Activated CD4-positive, alpha-beta memory T cell treated with anti-CD3 and anti-CD28 coated beads, Interleukin-2, amount 10 ng/mL, durations not matched to agents 7 days and 5 days (primary cell): ENCODE measurements around the gene POMC. TPM values are rescaled to one million over a fixed set of nuclear protein-coding genes. Genes with fewer than 3 reads are reported as not detected.

Source experiments
- CTCF ChIA-PET: fragments of 350-600 bp; sonication (Branson Sonifier 250); formaldehyde crosslinking; loops from one replicate; lab custom pipeline; 2021; ENCODE audit warnings: antibody characterized with exemption, inconsistent platforms; lab: Charles Lee
- POLR2A ChIA-PET: fragments of 350-600 bp; sonication (Branson Sonifier 250); formaldehyde crosslinking; loops from one replicate; lab custom pipeline; 2021; ENCODE audit warnings: antibody characterized with exemption; lab: Charles Lee
- DNase-seq: peaks from one replicate; pipeline ENCODE4 v3.0.0-alpha.2; 2020
- H3K27ac Mint-ChIP-seq: one replicate; pipeline ENCODE4 v1.8.0; 2021; ENCODE audit warnings: mild to moderate bottlenecking, mixed read lengths
- H3K27me3 Mint-ChIP-seq: one replicate; pipeline ENCODE4 v1.8.0; 2021; ENCODE audit warnings: mixed read lengths
- H3K36me3 Mint-ChIP-seq: one replicate; pipeline ENCODE4 v1.8.0; 2021; ENCODE audit warnings: low read depth, mixed read lengths
- H3K4me1 Mint-ChIP-seq: one replicate; pipeline ENCODE4 v1.8.0; 2021; ENCODE audit warnings: mixed read lengths
- H3K4me3 Mint-ChIP-seq: one replicate; pipeline ENCODE4 v1.8.0; 2021; ENCODE audit warnings: mild to moderate bottlenecking, mixed read lengths
- H3K9me3 Mint-ChIP-seq: one replicate; pipeline ENCODE4 v1.8.0; 2021; ENCODE audit warnings: mixed read lengths
- total RNA-seq, 2 experiments: library from RNA; stranded (reverse); gene quantifications; one replicate each; pipeline ENCODE4 v1.2.3, GENCODE V29; 2021

The POMC gene
- total RNA-seq, 2 experiments from 2014 or later: 2.7 to 3.0 TPM

DNA sequence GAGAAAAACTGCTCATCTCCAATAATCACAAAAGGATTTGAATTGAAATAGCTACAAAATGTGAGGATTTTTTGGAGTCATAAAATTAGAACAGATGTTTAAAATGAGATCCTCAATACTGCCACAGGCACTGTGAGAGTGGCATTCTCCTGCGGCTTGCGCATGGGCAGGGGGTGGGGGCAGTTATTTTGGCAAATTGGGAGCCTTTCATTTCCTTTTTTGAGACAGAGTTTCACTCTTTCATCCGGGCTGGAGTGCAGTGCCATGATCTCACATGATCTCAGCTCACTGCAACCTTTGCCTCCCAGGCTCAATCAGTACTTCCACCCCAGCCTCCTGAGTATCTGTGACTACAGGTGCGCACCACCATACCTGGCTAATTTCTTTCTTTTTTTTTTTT lies 42.4 kb downstream of the POMC start:
- ChIA-PET CTCF (interaction anchor here (8.3 kb wide), 1 partner anchor 150 kb away, joined by 151 read pairs; no protein-coding TSS in a partner anchor), POLR2A (interaction anchor here (0.8 kb wide), 1 partner anchor 84 kb away, joined by 3 read pairs; the partner anchor contains the start of gene EFR3B)
- no peak for DNase-seq
- Mint-ChIP-seq H3K27ac (no peak overlapping the region), H3K36me3 (no peaks in the 10 kb centered on the region), H3K27me3 (peaks cover 11% of the 10 kb centered on the region), H3K9me3 (no peaks in the 10 kb centered on the region), H3K4me1 (peaks cover 5% of the 10 kb centered on the region), H3K4me3 (no peak overlapping the region)

DNA sequence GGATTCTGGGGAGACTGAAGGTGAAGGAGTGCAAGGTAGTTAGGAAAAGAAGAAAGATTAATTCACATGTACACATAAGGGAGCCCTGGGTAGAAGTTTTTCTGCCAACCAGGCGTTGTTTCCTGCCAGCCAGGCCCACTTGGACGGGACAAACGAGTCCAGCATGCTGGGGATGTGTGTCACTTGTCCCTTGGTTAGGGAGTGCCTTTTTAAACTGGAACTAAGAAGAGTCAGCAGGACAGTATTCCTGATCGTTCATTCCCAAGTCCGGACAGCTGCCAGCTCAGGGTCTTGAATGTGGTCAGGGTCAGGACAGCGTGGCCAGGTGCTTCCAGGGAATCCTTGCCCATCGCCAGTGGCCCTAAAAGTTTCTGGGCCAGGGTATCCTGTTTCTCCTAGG lies 43.2 kb downstream of the POMC start:
- Mint-ChIP-seq H3K27me3 (peaks cover 4% of the 10 kb centered on the region), H3K9me3 (no peaks in the 10 kb centered on the region), H3K36me3 (no peaks in the 10 kb centered on the region), H3K4me1 (peaks cover 2% of the 10 kb centered on the region), H3K4me3 (no peak overlapping the region), H3K27ac (no peak overlapping the region)
- ChIA-PET CTCF (interaction anchor here (0.7 to 8.3 kb wide), 2 partner anchors 9 to 149 kb away, joined by 6 to 151 read pairs; no protein-coding TSS in a partner anchor), POLR2A (no interaction called here)
- DNase-seq: no peak

DNA sequence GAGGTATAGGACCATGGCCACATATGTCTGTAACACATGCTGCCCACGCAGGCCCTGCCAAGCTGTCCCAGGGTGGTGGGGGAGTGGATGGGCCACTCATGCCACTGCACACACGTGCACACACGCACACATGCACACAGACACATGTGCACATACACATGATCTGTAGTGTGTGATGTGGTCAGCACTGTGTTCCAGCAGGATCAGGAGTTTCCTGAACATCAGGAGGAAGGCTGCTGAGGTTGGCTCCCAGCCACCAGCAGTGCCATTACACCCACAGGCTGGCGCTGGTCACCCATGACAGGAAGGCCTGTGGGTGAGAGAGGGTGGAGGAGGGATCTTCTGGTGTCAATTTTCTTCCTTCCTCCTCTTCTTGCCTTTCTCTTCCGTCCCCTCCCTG lies 44.7 kb downstream of the POMC start:
- H3K4me1 Mint-ChIP-seq: no peaks in the 10 kb centered on the region
- no peak overlapping the region for H3K4me3 Mint-ChIP-seq
- ChIA-PET POLR2A (no interaction called here), CTCF (no interaction called here)
- H3K27ac Mint-ChIP-seq: no peak overlapping the region
- H3K36me3 Mint-ChIP-seq: no peaks in the 10 kb centered on the region
- no peaks in the 10 kb centered on the region for H3K9me3 Mint-ChIP-seq
- no peak for DNase-seq
- peaks cover 5% of the 10 kb centered on the region for H3K27me3 Mint-ChIP-seq

DNA sequence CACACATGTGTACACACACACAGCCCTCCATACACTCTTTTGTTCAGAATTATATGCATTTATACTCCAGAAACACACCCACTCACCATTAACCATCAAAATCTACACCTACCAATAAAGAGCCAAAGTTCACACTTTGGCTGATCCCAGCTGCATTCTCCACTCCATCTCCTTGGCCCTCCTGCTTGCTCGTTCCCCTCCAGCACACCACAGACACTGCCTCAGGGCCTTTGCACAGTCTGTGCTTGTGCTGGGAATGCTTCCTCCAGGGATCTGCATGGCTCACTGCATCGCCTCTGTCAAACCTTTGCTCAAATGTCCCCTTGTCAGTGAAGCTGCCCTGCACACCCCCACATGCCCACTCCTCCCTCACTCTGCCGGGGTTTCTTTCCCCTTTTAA lies 46.0 kb downstream of the POMC start:
- ChIA-PET CTCF (no interaction called here), POLR2A (no interaction called here)
- Mint-ChIP-seq H3K27me3 (peaks cover 8% of the 10 kb centered on the region), H3K27ac (no peak overlapping the region), H3K4me1 (no peaks in the 10 kb centered on the region), H3K9me3 (no peaks in the 10 kb centered on the region), H3K36me3 (no peaks in the 10 kb centered on the region), H3K4me3 (no peak overlapping the region)
- no peak for DNase-seq

DNA sequence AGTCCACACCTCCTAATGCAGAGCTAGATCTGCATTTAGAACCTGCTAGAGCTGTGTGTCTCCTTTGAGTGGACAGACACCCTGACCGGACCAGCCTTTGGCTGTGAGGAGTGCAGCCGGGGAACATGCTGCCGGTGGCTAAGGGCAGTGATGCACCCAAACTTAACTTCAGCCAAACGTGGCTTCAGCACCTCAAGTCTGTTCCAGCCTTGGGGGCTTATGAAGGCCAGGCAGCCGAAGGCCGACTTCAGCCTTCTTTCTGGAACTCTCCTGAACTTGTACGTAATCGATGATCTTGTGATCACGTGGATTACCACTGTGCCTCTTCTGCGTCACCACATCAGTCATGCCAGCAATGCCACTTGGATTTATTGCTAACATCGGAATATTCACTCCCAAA lies 49.1 kb downstream of the POMC start:
- ChIA-PET POLR2A (no interaction called here), CTCF (interaction anchor here (0.6 to 1.3 kb wide), 3 partner anchors 12 to 144 kb away, joined by 3 to 4 read pairs (median 3); partner anchors contain the start of gene POMC)
- Mint-ChIP-seq H3K4me3 (no peak overlapping the region), H3K27me3 (peaks cover 9% of the 10 kb centered on the region), H3K27ac (no peak overlapping the region), H3K4me1 (no peaks in the 10 kb centered on the region), H3K9me3 (no peaks in the 10 kb centered on the region), H3K36me3 (no peaks in the 10 kb centered on the region)
- DNase-seq: no peak

DNA sequence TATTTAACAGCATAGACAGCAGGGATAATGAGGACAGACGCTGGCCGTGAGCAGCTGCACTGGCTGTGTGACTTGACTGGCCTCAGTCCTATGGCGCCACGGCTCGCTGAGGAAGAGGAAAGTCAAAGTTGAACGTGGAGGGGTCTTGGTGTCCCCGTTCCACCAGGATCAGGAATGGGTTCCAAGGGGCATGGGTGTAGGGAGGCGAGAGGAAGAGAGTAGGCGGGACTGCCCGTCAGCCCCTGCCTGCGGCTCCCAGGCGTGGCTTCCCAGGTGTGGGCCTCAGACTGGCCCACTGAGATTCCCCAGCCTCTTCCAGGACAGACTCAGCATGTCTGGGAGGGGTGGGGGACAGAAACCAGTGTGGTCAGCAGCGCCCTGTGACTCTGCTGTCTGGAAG lies 51.4 kb downstream of the POMC start:
- peaks cover 9% of the 10 kb centered on the region for H3K27me3 Mint-ChIP-seq
- H3K9me3 Mint-ChIP-seq: no peaks in the 10 kb centered on the region
- no peak overlapping the region for H3K4me3 Mint-ChIP-seq
- ChIA-PET CTCF (no interaction called here), POLR2A (no interaction called here)
- DNase-seq: no peak
- no peaks in the 10 kb centered on the region for H3K36me3 Mint-ChIP-seq
- H3K27ac Mint-ChIP-seq: no peak overlapping the region
- H3K4me1 Mint-ChIP-seq: no peaks in the 10 kb centered on the region

DNA sequence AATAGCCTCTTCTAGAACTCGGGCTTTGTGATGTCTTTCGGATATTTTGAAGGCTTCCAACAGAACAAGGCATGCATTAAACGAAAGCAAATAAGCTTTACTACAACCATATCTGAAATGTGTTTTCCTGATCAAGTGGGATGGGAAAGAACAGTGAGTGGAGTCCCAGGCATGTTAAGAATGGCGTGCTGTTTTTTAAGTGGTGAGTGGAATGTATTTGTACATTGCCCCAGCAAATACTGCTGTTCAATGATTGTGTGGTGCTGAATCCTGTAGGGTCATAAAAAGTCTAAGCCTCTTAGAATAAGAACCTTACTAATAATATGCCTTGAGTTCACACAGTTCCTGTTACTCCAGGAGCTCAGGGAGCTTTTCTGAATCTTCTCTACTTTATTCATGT lies 52.5 kb downstream of the POMC start:
- Mint-ChIP-seq H3K4me1 (no peaks in the 10 kb centered on the region), H3K27ac (no peak overlapping the region), H3K4me3 (no peak overlapping the region), H3K36me3 (no peaks in the 10 kb centered on the region), H3K27me3 (peaks cover 7% of the 10 kb centered on the region), H3K9me3 (no peaks in the 10 kb centered on the region)
- DNase-seq: no peak
- ChIA-PET CTCF (interaction anchor here (1.2 kb wide), 1 partner anchor 141 kb away, joined by 3 read pairs; no protein-coding TSS in a partner anchor), POLR2A (no interaction called here)

DNA sequence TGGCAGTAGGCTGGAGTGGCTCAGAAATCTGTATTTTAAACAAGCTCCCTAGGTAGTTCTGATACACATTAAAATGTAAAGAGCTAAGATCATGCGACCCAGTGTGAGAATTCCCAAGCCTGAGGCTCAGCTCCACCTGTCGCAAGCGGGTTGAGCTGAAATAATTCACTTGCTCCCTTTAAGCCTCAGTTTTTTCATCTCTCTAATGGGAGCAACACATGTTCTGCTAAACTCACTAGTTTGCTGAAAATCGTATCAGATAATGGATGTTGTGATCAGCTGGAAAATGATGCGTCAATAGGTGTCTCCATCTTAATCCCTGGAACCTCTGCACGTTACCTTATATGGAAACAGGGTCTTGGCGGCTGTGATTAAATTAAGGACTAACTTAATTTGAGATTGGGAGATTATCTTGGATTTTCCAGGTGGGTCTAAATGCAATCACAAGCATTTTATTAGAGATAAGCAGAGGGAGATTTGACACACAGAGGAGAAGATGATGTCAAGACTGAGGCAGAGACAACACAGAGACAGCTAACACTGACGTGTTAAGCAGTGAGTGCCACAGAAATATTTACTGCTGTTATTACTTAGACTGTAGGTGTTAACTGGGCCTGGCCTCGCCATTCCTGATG lies 53.0 kb downstream of the POMC start:
- Mint-ChIP-seq H3K4me1 (no peaks in the 10 kb centered on the region), H3K9me3 (no peaks in the 10 kb centered on the region), H3K4me3 (no peak overlapping the region), H3K27me3 (peaks cover 10% of the 10 kb centered on the region), H3K27ac (no peak overlapping the region), H3K36me3 (no peaks in the 10 kb centered on the region)
- CTCF ChIA-PET: interaction anchor here (1.2 kb wide), 1 partner anchor 140 kb away, joined by 3 read pairs; no protein-coding TSS in a partner anchor
- POLR2A ChIA-PET: no interaction called here
- DNase-seq: no peak

DNA sequence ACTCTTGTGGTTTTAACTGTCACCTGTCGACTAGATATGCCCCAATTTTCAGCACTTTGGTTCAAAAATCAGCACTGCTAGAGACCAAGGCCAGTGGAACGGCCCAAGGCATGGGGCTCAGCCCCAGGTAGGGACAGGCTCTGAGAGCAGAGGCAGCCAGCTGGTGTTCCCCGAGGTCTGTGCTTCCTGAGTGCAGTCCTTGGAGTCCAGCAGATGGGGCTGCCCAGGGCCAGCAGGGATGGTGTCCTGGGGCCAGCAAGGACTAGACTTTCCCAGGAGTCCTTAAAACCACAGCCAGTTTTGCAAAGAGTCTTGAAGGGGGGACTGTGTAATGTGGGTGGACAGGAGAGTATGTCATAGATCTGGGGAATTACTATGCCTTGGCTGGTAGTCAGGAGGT lies 56.3 kb downstream of the POMC start:
- Mint-ChIP-seq H3K9me3 (no peaks in the 10 kb centered on the region), H3K27ac (no peak overlapping the region), H3K27me3 (peaks cover 7% of the 10 kb centered on the region), H3K4me3 (no peak overlapping the region), H3K4me1 (no peaks in the 10 kb centered on the region), H3K36me3 (no peaks in the 10 kb centered on the region)
- ChIA-PET POLR2A (no interaction called here), CTCF (no interaction called here)
- DNase-seq: no peak

Other genes starting within 250 kb of the POMC start
- gene ADCY3, start 248.3 kb downstream of the POMC start, total RNA-seq: 10 to 100 TPM; 55.6 to 58.5 TPM
- 1 to 10 TPM; 7.6 to 8.1 TPM for gene DNAJC27, start 196.6 kb downstream of the POMC start, total RNA-seq
- not detected for gene EFR3B, start 126.5 kb downstream of the POMC start, total RNA-seq
- gene DNMT3A, start 173.3 kb upstream of the POMC start, total RNA-seq: 10 to 100 TPM; 43.2 to 45.5 TPM